Measurements from ENCODE around the gene PBXIP1. TPM values are rescaled to one million over a fixed set of nuclear protein-coding genes. Genes with fewer than 3 reads are reported as not detected.

PBXIP1 gene
- total RNA-seq: 115 and 123 TPM in 2 replicates

GRCh38 chr1:154955718-154956543 is at the start of gene PBXIP1:
PBXIP1 (minus strand) TSS chr1:154956099; CDS start chr1:154953721, 2,378 bp downstream.

DNA sequence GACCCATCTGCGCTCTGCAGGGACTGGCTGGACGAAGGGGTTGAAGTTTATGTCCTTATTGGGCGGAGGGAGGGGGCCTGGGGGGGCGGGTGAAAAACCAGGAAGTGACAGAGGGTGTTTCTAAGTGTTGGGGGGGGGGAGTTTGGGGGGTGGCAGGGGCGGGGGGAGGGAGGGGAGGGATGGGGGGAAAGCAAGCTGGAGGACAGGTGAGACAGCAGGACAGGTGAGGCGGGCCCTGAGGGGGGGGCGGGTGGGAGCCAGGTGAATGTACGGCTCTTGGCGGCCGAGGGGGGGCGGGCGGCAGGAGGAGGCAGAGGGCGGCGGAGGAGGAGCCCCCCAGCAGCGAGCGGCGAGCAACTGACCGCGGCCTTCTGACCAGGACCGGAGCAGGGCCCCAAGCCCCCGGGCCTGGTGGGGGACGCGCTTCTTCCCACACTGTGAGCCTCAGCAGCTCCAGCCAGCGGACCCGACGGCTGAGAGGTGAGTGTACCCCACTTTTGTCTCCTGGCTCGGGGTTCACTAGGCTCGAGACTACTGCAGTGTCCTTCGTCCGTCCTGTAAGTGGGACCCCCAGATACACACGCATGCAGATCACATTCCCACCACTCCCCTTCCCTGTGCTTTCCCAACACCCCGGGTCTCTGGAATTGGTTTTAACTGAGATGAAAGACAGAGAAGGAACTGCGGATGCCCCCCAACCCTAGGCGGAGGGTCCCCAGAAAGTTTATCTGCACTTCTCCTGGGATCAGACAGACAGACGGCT is 46.7 kb upstream of the PBXIP1 start, which contains the start of gene ZBTB7B:
Gene ZBTB7B, plus strand, starts transcription at position 339 of the 763 bp plus-strand sequence. CDS start 11,859 bp downstream, outside the sequence.

DNA sequence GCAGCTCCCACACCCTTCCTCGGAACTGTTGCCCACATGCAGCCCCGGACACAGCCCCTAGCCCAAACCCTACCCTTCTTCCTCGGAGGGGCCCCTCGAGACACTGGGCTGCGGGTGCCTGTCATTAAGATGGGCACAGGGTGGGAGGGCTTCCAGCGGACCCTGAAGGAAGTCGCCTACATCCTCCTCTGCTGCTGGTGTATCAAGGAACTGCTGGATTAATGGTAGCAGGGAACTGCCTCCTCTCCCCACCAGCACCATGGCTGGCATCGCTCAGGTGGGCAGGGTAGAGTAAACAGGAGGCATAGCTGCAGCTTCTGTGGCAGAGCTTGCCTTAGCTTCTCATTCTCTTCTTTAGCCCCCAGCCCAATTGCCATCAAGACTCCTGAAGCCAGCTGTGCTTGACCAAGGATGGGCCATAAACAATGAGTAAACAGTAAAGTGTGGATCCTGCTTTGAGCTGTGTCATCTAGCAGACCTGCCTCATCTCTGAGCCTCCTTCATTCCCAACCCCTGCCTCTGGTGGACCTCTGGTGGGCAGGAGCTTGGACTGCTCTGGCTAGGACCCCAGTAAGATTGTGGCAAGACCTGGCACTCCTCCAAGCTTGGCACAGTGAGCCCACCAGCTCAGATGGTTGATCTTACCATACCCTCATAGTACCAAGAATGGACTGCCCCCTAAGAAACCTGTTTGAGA is 37.8 kb upstream of the PBXIP1 start, which contains the start of gene LENEP:
Gene LENEP, plus strand, starts transcription at position 15 of the 697 bp plus-strand sequence. Its CDS starts 22 bp downstream, at position 37.

GRCh38 chr1:154982897-154983648 is 27.2 kb upstream of the PBXIP1 start, which contains the start of gene FLAD1:
FLAD1 (plus strand) TSS chr1:154983344; CDS start chr1:154983695, 351 bp downstream.

GRCh38 chr1:154974102-154974807 is 18.4 kb upstream of the PBXIP1 start, which contains the start of gene CKS1B:
CKS1B (plus strand) TSS chr1:154974681; CDS start chr1:154974746, 65 bp downstream.

GRCh38 chr1:154970631-154971340 is 14.9 kb upstream of the PBXIP1 start, which contains the start of gene SHC1:
SHC1 (minus strand) TSS chr1:154970747; CDS start chr1:154970526, 221 bp downstream.

DNA sequence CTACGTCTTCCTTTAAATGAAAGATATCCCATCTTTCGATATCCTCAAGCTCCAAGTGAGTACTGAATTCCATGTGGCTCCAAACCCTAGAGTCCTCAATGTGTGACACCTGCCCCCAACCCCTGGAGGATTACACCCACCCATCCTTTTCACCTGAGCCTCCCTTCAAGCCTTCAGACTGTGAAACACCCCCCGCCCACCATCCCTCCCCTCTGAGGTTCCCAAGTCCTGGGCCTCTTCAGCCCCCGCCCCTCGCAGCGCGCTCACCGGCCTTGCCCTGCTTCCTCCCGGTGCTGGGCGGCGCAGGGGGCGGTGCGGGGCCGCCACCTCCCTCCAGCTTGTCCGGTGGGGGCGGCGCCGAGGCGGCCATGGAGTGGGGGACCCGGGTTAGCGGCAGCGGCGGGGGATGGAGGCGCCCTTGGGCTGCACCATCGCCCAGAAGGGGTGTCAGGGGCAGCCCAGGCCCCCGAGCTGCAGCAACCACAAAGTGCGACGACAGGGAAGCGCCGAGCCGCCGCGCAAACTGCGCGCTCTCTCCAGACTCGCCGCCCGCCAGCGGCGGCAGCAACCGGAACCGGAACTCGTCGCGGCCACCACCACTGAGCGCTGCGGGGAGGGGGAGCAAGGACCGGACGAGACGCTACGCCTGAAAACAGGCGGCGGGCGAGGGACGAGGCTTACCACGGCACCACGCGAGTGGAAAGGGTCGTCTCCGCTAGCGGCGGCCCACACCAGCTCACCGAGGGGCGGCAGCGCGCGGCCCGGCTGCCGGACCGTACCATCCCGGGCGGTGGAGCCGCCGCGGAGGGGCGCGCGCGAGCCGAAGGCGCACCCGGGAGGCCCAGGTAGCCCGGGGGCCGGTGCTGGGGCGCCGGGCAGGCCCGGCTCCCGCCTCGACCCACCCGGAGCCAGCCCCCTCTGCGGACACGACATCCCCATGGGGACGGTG is 5.6 kb upstream of the PBXIP1 start, which contains the start of gene PYGO2:
Gene PYGO2, minus strand, starts transcription at position 576 of the 949 bp plus-strand sequence. Its CDS starts 206 bp downstream, at position 370.

DNA sequence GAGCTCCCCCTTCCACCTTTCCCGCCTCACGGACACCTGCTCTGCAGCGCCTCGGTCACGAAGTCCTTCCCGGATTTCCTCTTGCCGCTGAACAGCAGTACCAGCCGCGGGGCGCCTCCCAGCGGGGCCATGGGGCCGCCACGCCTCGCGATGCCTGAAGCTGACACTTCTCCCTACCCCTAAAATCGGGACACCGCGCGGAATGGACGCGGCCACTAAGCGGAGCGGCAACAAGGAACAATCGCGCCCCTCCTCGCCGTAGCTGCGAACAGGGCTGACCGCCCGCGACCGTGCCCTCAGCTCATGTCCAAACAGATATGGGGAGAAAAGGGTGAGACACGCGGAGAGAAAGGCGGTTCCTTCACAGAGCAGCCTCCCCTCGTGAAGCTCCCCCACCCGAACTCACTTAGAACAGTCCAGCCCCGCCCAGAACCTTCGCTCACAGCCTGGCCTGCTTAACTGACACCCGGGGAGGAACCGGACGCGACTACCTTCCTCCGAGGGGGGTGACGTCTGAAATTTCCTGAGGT is 19.3 kb downstream of the PBXIP1 start, which contains the start of gene PMVK:
Gene PMVK, minus strand, starts transcription at position 165 of the 530 bp plus-strand sequence. Its CDS starts 34 bp downstream, at position 131.

Other genes with a start within 250 kb of the PBXIP1 start
- under 0.01 TPM in 1 of 2 replicates, not detected in the other for gene KCNN3, start 85.8 kb downstream of the PBXIP1 start, total RNA-seq
- 9.3 and 11.2 TPM in 2 replicates for gene PMVK, start 19.4 kb downstream of the PBXIP1 start, total RNA-seq
- gene PYGO2, start 5.7 kb upstream of the PBXIP1 start, total RNA-seq: 4.6 and 10.6 TPM in 2 replicates
- 79.3 and 143 TPM in 2 replicates for gene SHC1, start 14.6 kb upstream of the PBXIP1 start, total RNA-seq
- gene CKS1B, start 18.6 kb upstream of the PBXIP1 start, total RNA-seq: 20.2 and 22.2 TPM in 2 replicates
- 13.7 and 14.3 TPM in 2 replicates for gene FLAD1, start 27.2 kb upstream of the PBXIP1 start, total RNA-seq
- gene LENEP, start 37.5 kb upstream of the PBXIP1 start, total RNA-seq: 0.60 TPM in 1 of 2 replicates, not detected in the other
- 8.5 and 9.1 TPM in 2 replicates for gene ZBTB7B, start 46.7 kb upstream of the PBXIP1 start, total RNA-seq
- gene DCST2, start 77.7 kb upstream of the PBXIP1 start, total RNA-seq: 0.09 TPM in 1 of 2 replicates, not detected in the other
- not detected in 2 replicates for gene DCST1, start 77.7 kb upstream of the PBXIP1 start, total RNA-seq
- gene ADAM15, start 95.2 kb upstream of the PBXIP1 start, total RNA-seq: 38.8 and 55.6 TPM in 2 replicates
- 2.4 and 3.6 TPM in 2 replicates for gene EFNA4, start 107.6 kb upstream of the PBXIP1 start, total RNA-seq
- gene EFNA3, start 122.7 kb upstream of the PBXIP1 start, total RNA-seq: 0.79 and 1.1 TPM in 2 replicates
- gene EFNA1, start 171.8 kb upstream of the PBXIP1 start, total RNA-seq: 0.86 and 1.3 TPM in 2 replicates
- 16.6 and 27.6 TPM in 2 replicates for gene SLC50A1, start 179.8 kb upstream of the PBXIP1 start, total RNA-seq
- gene DPM3, start 184.4 kb upstream of the PBXIP1 start, total RNA-seq: 63.7 and 65.9 TPM in 2 replicates
- 82.6 and 100 TPM in 2 replicates for gene KRTCAP2, start 217.2 kb upstream of the PBXIP1 start, total RNA-seq
- gene TRIM46, start 217.8 kb upstream of the PBXIP1 start, total RNA-seq: 3.5 and 5.2 TPM in 2 replicates

Measured in bronchial smooth muscle cell (primary cell).